ENCODE data around the gene NUDT19.

GRCh38 chr19:32719611-32720059, 28.0 kb downstream of the NUDT19 start, which contains the start of gene TDRD12:
- no peak for TF ChIP-seq POLR2A (IDR thresholded peaks at IDR 0.05; ENCODE audit: low read depth, low read length)
- no peak for TF ChIP-seq CTCF (IDR thresholded peaks at IDR 0.05; ENCODE audit: extremely low read depth in 1 of 2, insufficient read depth in 1 of 2, low read depth in 1 of 2, low read length in 2 of 2)
- TF ChIP-seq EZH2 (IDR thresholded peaks at IDR 0.05; ENCODE audit: borderline replicate concordance, low read depth, low read length, severe bottlenecking): no peak
- TF ChIP-seq FOS (IDR thresholded peaks at IDR 0.05; ENCODE audit: borderline replicate concordance, insufficient read depth, low read length): no peak
- TF ChIP-seq JUN (IDR thresholded peaks at IDR 0.05; ENCODE audit: borderline replicate concordance, insufficient read depth, insufficient read length, low read depth): no peak
- TF ChIP-seq, protein P1, sequence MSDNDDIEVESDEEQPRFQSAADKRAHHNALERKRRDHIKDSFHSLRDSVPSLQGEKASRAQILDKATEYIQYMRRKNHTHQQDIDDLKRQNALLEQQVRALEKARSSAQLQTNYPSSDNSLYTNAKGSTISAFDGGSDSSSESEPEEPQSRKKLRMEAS (IDR thresholded peaks at IDR 0.05; ENCODE audit: insufficient read depth, insufficient read length): no peak
- TF ChIP-seq MYC (IDR thresholded peaks at IDR 0.05; ENCODE audit: low read depth, low read length): no peak
- TF ChIP-seq POLR2AphosphoS5 (IDR thresholded peaks at IDR 0.05; ENCODE audit: insufficient read depth, low read depth, low read length): no peak
